H1 (cell line): Measurements from ENCODE around the gene PTHLH. TPM values are rescaled to one million over a fixed set of nuclear protein-coding genes. Genes with fewer than 3 reads are reported as not detected.

Experiments
- BRCA1 ChIP-seq: IDR thresholded peaks from 2 replicates; pipeline ENCODE4 v1.6.1; 2012; ENCODE audit warnings: low read depth, low read length, improper control_type of control experiment
- CHD2 ChIP-seq: IDR thresholded peaks from 2 replicates; pipeline ENCODE4 v1.6.1; 2012; ENCODE audit warnings: low read length, improper control_type of control experiment
- CREB1 ChIP-seq: IDR thresholded peaks from 2 replicates; pipeline ENCODE4 v1.6.1; 2012; ENCODE audit warnings: inconsistent platforms
- FOSL1 ChIP-seq: IDR thresholded peaks from 2 replicates; pipeline ENCODE4 v1.6.1; 2011; ENCODE audit warnings: mild to moderate bottlenecking, low read depth, low read length, moderate library complexity; ENCODE audit not compliant: insufficient read depth
- GABPA ChIP-seq: IDR thresholded peaks from 2 replicates; pipeline ENCODE4 v1.6.1; 2011; ENCODE audit warnings: mild to moderate bottlenecking, low read length, moderate library complexity, borderline replicate concordance; ENCODE audit not compliant: insufficient read depth
- HDAC2 ChIP-seq, 2 experiments: fragments of 300-600 bp in 1 of 2; sonication (generic) in 1 of 2; IDR thresholded peaks; 2 replicates each; pipeline ENCODE4 v1.6.1; 2011 to 2012; ENCODE audit warnings: low read depth in 2 of 2, low read length in 2 of 2, mild to moderate bottlenecking in 2 of 2, moderate library complexity in 2 of 2, borderline replicate concordance in 1 of 2, inconsistent platforms in 1 of 2
- HDAC6 ChIP-seq: IDR thresholded peaks from one replicate; pipeline ENCODE4 v1.7.1; 2012; ENCODE audit warnings: low read depth, mild to moderate bottlenecking, inconsistent platforms, low read length, moderate library complexity
- JUN ChIP-seq: IDR thresholded peaks from 2 replicates; pipeline ENCODE4 v1.6.1; 2011; ENCODE audit warnings: low read depth, mild to moderate bottlenecking, improper control_type of control experiment, low read length
- KDM4A ChIP-seq: IDR thresholded peaks from one replicate; pipeline ENCODE4 v1.7.1; 2012; ENCODE audit warnings: low read depth, mild to moderate bottlenecking, moderate library complexity, low read length, inconsistent platforms; ENCODE audit not compliant: severe bottlenecking
- KDM5A ChIP-seq: fragments of 200-600 bp; IDR thresholded peaks from 2 replicates; pipeline ENCODE4 v1.7.1; 2012; ENCODE audit warnings: mild to moderate bottlenecking, low read length, inconsistent platforms, mixed read lengths
- MAFK ChIP-seq: IDR thresholded peaks from 2 replicates; pipeline ENCODE4 v1.6.1; 2012; ENCODE audit warnings: low read depth, mild to moderate bottlenecking, improper control_type of control experiment, low read length
- NRF1 ChIP-seq: IDR thresholded peaks from 2 replicates; pipeline ENCODE4 v1.6.1; 2011; ENCODE audit warnings: mild to moderate bottlenecking, low read depth, low read length, improper control_type of control experiment
- PHF8 ChIP-seq: fragments of 200-600 bp; sonication (generic); conservative IDR thresholded peaks from 2 replicates; pipeline ENCODE4 v1.7.1; 2012; ENCODE audit warnings: low read depth, mild to moderate bottlenecking, inconsistent platforms, low read length, moderate library complexity
- RFX5 ChIP-seq: IDR thresholded peaks from 2 replicates; pipeline ENCODE4 v1.6.1; 2011; ENCODE audit warnings: low read depth, low read length, improper control_type of control experiment, borderline replicate concordance
- SIN3A ChIP-seq, 2 experiments: IDR thresholded peaks in 1 of 2; conservative IDR thresholded peaks in 1 of 2; 2 replicates each; pipeline ENCODE4 v1.6.1; 2011 to 2012; ENCODE audit warnings: low read length in 2 of 2, improper control_type of control experiment in 1 of 2, low read depth in 1 of 2, mild to moderate bottlenecking in 1 of 2
- SIX5 ChIP-seq: IDR thresholded peaks from 2 replicates; pipeline ENCODE4 v1.6.1; 2011; ENCODE audit warnings: mild to moderate bottlenecking, low read depth, low read length
- SP1 ChIP-seq: IDR thresholded peaks from 2 replicates; pipeline ENCODE4 v1.6.1; 2011; ENCODE audit warnings: low read depth, low read length
- TBP ChIP-seq: IDR thresholded peaks from 2 replicates; pipeline ENCODE4 v1.6.1; 2011; ENCODE audit warnings: low read depth, low read length, improper control_type of control experiment
- polyA plus RNA-seq, 7 experiments: library from polyadenylated mRNA; depleted of rRNA in 3 of 7; stranded (reverse) in 5 of 7; unstranded in 2 of 7; fragments of >200 nt in 5 of 7; fragments of 200-250 nt in 2 of 7; gene quantifications; 1 replicate in 5 of 7; 2 replicates in 1 of 7; 4 replicates in 1 of 7; pipeline versions ENCODE4 v1.2.1 to v1.2.3, GENCODE V29; 2011 to 2013; ENCODE audit warnings: missing spikeins in 2 of 7, mixed read lengths in 2 of 7
- total RNA-seq: library from RNA; stranded (reverse); fragmentation: NEBNext Ultra II Directional; extraction: Animal tissue kit (Norgen Biotek cat#: 25700); gene quantifications from 2 replicates; pipeline ENCODE4 v1.2.1, GENCODE V29; 2021
- TF ChIP-seq, protein P1 (sequence below): IDR thresholded peaks from 2 replicates; pipeline ENCODE4 v1.6.1; 2011; ENCODE audit warnings: low read length, improper control_type of control experiment
- TF ChIP-seq, protein P2 (sequence below): IDR thresholded peaks from 2 replicates; pipeline ENCODE4 v1.6.1; 2012; ENCODE audit warnings: low read length, inconsistent platforms
- TF ChIP-seq, protein P3 (sequence below): IDR thresholded peaks from 2 replicates; pipeline ENCODE4 v1.6.1; 2011; ENCODE audit warnings: low read depth, mild to moderate bottlenecking, low read length; ENCODE audit not compliant: insufficient read depth

The PTHLH gene
- total and polyA plus RNA-seq, 2 of the 8 experiments (the other 6 are each of a cell fraction or from before 2014, with no cell fraction given), result 0.32 TPM; not detected in 1

DNA sequence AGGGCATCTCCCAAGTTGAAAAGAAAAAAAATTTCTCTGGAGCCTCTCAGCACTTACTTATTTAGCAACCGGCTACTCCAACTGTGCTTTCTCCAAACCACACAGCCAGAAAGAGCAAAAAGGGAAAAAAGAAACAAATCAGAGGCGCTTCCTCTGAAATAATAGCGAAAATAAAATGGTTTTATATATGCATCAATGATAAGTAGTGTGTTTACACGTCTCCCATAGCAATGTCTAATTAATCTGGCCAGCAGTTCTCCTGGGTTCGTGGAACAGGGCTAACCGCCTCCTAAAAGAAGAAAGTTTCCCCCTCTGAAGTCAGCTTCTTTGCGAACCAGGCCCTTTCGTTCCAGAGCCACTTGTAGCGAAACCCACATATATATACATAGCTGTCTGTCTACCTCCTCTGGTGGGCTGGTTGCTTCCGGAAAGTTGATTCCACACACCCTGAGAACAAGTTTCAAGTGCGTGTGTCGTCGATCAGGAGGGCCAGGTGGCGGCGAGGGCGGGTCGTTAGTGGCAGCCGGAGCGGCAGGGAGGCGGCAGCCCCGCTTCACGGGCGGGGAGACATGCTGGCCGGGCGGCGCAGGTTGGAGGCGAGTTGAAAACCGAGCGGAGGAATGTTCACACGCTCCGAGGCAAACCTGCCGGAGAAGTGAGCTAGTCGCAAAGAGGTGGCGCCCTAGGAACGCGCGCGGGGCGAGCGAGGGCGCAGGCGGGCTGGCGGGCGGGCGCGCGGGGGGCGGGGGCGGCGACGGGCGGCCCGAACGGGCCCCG, 2.7 kb downstream of the PTHLH start (continued):
- TF ChIP-seq HDAC2 (IDR thresholded peaks at IDR 0.05; ENCODE audit: borderline replicate concordance in 1 of 2, low read depth in 2 of 2, low read length in 2 of 2) (no peak), PHF8 (no peak), MAFK (no peak), HDAC6 (no peak), JUN (no peak), CHD2 (no peak), TBP (no peak), BRCA1 (no peak), KDM5A (no peak), SIN3A (conservative IDR thresholded peaks at IDR 0.05 in 1 of 2, IDR thresholded peaks at IDR 0.05 in 1 of 2; ENCODE audit: low read depth in 1 of 2, low read length in 2 of 2) (0 out of 4 replicates have a peak, but pooled peaks of 1 of the 2 experiments have one; percentile 7), SP1 (no peak), FOSL1 (no peak), GABPA (no peak), KDM4A (peak; percentile 25), SIX5 (no peak), NRF1 (no peak), CREB1 (no peak), RFX5 (no peak)
- TF ChIP-seq, protein P1, sequence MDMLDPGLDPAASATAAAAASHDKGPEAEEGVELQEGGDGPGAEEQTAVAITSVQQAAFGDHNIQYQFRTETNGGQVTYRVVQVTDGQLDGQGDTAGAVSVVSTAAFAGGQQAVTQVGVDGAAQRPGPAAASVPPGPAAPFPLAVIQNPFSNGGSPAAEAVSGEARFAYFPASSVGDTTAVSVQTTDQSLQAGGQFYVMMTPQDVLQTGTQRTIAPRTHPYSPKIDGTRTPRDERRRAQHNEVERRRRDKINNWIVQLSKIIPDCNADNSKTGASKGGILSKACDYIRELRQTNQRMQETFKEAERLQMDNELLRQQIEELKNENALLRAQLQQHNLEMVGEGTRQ, result no peak
- TF ChIP-seq, protein P2, sequence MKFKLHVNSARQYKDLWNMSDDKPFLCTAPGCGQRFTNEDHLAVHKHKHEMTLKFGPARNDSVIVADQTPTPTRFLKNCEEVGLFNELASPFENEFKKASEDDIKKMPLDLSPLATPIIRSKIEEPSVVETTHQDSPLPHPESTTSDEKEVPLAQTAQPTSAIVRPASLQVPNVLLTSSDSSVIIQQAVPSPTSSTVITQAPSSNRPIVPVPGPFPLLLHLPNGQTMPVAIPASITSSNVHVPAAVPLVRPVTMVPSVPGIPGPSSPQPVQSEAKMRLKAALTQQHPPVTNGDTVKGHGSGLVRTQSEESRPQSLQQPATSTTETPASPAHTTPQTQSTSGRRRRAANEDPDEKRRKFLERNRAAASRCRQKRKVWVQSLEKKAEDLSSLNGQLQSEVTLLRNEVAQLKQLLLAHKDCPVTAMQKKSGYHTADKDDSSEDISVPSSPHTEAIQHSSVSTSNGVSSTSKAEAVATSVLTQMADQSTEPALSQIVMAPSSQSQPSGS, result no peak
- TF ChIP-seq, protein P3, sequence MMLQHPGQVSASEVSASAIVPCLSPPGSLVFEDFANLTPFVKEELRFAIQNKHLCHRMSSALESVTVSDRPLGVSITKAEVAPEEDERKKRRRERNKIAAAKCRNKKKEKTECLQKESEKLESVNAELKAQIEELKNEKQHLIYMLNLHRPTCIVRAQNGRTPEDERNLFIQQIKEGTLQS, result no peak
